Left ventricle myocardium superior (tissue), 1 donor: Measurements from ENCODE around the gene CABP4. TPM values are rescaled to one million over a fixed set of nuclear protein-coding genes. Genes with fewer than 3 reads are reported as not detected.
A peak's percentile ranks its signal among the peaks of the same experiment; 100 is the strongest.

Source experiments
- ATAC-seq: fragments of 200-7000 bp; cut with Tn5 transposase; one replicate; pipeline ENCODE4 v1.9.1; 2020; ENCODE audit warnings: mild to moderate bottlenecking, moderate library complexity
- DNase-seq: peaks from one replicate; pipeline ENCODE4 v3.0.0-alpha.2; 2020
- intact Hi-C: fragments of 100-400 bp; cut with micrococcal nuclease; formaldehyde crosslinking; loops from one replicate; pipeline ENCODE4 v1.11.0; 2022
- total RNA-seq: library from RNA; stranded (reverse); fragmentation: NEBNext Ultra II Directional; extraction: Animal tissue kit (Norgen Biotek cat#: 25700); gene quantifications from one replicate; pipeline ENCODE4 v1.2.1, GENCODE V29; 2021
- donor health status: DM: no; HTN: yes; CAD: no; lungs with severe emphysema.

Gene CABP4
- total RNA-seq, 1 donor from 2014 or later: 0.64 TPM

- no peak for ATAC-seq
- DNase-seq: no peak
- intact Hi-C loops: no loop called here
Measured at GRCh38 chr11:67433536-67434394, 21.4 kb upstream of the CABP4 start.

GRCh38 chr11:67434395-67434881 lies 20.7 kb upstream of the CABP4 start:
- intact Hi-C loops: no loop called here
- no peak for DNase-seq
- ATAC-seq: no peak

- intact Hi-C loops: no loop called here
- ATAC-seq: no peak
- DNase-seq: no peak
Measured at GRCh38 chr11:67435031-67435726, 20.0 kb upstream of the CABP4 start.

- ATAC-seq (no peak), DNase-seq (no peak)
- intact Hi-C loops: no loop called here
Measured at GRCh38 chr11:67435727-67436458, 19.3 kb upstream of the CABP4 start.

- intact Hi-C loops: no loop called here
- DNase-seq: no peak
- ATAC-seq: peak; percentile 2
Measured at GRCh38 chr11:67436459-67437081, 18.6 kb upstream of the CABP4 start.

GRCh38 chr11:67437082-67437808 lies 17.9 kb upstream of the CABP4 start, which contains the start of gene PTPRCAP:
TSS of gene PTPRCAP (minus strand) at chr11:67437682. CDS start at chr11:67437619, 63 bp downstream.
- DNase-seq (no peak), ATAC-seq (peak; percentile 4)
- intact Hi-C loops: no loop called here

- intact Hi-C loops: no loop called here
- DNase-seq: no peak
- no peak for ATAC-seq
Measured at GRCh38 chr11:67437809-67438157, 17.4 kb upstream of the CABP4 start.

GRCh38 chr11:67438158-67438902 lies 16.8 kb upstream of the CABP4 start:
- no peak for ATAC-seq
- peak; percentile 58 for DNase-seq
- intact Hi-C loops: no loop called here

- intact Hi-C loops: no loop called here
- peak; percentile 60 for DNase-seq
- no peak for ATAC-seq
Measured at GRCh38 chr11:67439321-67440228, 15.6 kb upstream of the CABP4 start.

GRCh38 chr11:67440229-67441097 lies 14.7 kb upstream of the CABP4 start:
- DNase-seq: no peak
- intact Hi-C loops: no loop called here
- no peak for ATAC-seq

GRCh38 chr11:67441098-67441563 lies 14.0 kb upstream of the CABP4 start:
- DNase-seq: no peak
- intact Hi-C loops: no loop called here
- no peak for ATAC-seq

- DNase-seq: no peak
- ATAC-seq: no peak
- intact Hi-C loops: no loop called here
Measured at GRCh38 chr11:67441731-67442351, 13.3 kb upstream of the CABP4 start.

GRCh38 chr11:67442504-67443404 lies 12.4 kb upstream of the CABP4 start:
- DNase-seq (no peak), ATAC-seq (peak; percentile 1)
- intact Hi-C loops: no loop called here

- intact Hi-C loops: no loop called here
- ATAC-seq: no peak
- no peak for DNase-seq
Measured at GRCh38 chr11:67445515-67445914, 9.6 kb upstream of the CABP4 start.

GRCh38 chr11:67448220-67448609 lies 6.9 kb upstream of the CABP4 start:
- no peak for ATAC-seq

More at GRCh38 chr11:67448220-67448609, 6.9 kb upstream of the CABP4 start:
- DNase-seq: no peak
- intact Hi-C loops: no loop called here
